HT1080 (cell line): Measurements from ENCODE around the gene NAP1L5. TPM values are rescaled to one million over a fixed set of nuclear protein-coding genes. Genes with fewer than 3 reads are reported as not detected.
A peak's percentile ranks its signal among the peaks of the same experiment; 100 is the strongest.

ENCODE experiments used
- DNase-seq: peaks from one replicate; pipeline ENCODE4 v3.0.0-alpha.2; 2015; ENCODE audit warnings: low read depth
- small RNA-seq: library from RNA; depleted of rRNA; stranded (forward); fragments of <200 nt; gene quantifications from one replicate; pipeline ENCODE3, GENCODE V24; 2014
- total RNA-seq: library from RNA; depleted of rRNA; stranded (reverse); fragments of >200 nt; shearing (Covaris generic); gene quantifications from 2 replicates; pipeline ENCODE4 v1.2.3, GENCODE V29; 2014; rRNA removed

NAP1L5 gene
- total RNA-seq, 1 experiment from 2014 or later, result 9.2 TPM

DNA sequence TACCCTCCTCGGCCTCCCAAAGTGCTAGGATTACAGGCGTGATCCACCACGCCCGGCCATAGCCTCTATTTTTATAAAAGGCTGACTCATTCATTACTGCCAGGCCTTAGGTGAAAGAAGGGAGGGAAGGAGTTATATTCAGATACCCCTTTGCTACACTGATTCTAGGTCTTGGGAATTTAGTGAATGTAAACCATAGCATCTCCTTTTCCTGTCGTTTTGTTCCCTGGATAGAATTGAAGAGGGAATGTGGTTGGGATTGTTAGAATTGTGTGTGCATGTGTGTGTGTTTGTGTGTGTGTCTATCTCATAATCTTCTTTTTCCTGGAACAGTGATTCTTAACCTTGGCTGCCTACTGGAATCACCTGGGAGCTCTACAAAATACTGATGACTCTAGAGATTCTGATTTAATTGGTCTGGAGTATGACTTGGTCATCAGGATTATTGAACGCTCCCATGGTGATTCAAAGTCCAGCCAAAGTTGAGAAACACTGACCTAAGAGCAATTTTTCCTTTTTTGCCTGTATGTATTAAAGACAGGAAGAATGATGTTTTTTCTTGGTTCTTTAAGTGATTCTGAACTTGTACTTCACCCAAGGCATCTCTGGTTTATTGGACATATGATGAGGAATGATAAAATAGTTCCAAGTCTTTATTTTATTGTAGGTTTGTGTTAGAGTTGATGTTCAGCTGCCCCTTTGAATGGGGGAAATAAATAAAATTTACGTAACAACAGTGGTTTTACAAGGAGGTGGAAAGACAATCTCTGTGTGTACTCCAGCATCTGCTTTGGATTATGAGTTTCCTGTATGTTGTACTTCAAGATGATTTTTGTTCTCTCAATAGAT is 37.0 kb downstream of the NAP1L5 start:
- peak; percentile 38 for DNase-seq

DNA sequence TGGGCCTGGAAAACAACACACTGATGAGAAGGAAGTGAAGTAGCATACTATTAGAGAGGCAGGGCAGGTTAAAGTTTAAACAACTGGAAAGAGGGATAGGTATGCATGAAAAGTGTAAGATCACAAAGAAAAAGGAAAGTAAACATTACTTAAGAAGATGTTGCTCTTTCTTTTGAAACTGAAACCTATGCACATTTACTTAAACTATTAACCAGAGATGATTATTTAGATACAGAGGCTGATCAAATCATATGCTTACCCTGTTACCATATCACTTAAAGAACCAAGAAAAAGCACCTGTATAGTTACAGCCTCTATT is 37.8 kb downstream of the NAP1L5 start:
- no peak for DNase-seq

DNA sequence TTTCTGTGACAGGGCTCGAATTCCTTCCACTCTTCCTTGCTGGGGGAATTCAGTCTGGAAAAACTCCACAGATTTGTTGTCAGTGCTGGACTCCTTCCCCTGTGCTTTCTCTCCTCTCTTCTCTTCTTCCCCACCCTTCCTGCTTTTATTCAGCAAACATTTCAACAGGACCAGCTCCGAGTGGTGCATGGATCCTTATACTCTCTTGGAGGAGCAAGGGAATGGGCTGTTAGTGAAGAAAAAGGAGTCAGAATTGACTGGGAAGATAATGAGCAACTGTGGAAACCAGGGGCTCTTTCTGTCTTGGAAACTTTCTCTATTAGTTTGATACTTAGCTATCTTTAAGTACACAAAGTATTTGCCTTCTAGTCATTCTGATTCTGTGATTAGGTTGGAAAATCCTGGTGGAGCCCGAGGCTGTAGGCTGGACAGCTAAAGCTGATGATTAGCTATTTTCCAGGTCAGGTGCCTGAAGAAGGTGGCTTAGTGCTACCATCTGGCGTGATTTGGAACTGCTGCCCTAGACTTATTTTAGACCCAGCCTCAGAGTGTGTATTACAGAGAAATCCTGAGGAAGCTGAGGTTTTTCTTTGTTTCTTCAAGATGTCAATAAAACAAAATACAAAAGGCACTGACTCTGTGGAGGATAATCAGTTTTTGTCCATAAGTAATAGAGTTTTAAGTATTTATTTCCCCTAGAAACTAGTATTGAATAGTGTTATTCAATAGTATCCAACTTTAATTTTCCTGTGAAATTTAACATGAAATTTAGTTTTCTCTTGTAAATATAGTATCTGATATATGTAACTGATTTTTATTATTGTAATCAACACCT is 38.4 kb downstream of the NAP1L5 start:
- DNase-seq, result peak; percentile 77

DNA sequence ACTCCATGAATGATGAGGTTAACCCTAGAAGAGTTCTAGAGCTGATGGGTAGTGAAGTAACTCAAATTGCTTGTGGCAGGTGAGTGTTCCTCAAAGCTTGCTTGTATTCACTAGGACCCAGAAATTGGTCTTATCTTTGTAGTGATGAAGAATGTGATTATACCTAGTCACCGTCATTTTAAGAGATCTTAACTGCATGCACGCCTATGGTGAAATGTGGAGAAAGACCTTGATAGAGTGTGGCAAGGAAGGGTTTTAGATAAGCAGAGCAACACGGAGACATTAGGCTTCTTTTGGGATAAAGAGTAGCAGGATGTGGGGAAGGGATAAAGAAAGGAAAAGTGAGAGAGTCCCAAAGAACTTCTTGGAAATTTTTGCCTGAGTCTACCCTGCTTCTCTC is 42.4 kb downstream of the NAP1L5 start:
- DNase-seq, result no peak

DNA sequence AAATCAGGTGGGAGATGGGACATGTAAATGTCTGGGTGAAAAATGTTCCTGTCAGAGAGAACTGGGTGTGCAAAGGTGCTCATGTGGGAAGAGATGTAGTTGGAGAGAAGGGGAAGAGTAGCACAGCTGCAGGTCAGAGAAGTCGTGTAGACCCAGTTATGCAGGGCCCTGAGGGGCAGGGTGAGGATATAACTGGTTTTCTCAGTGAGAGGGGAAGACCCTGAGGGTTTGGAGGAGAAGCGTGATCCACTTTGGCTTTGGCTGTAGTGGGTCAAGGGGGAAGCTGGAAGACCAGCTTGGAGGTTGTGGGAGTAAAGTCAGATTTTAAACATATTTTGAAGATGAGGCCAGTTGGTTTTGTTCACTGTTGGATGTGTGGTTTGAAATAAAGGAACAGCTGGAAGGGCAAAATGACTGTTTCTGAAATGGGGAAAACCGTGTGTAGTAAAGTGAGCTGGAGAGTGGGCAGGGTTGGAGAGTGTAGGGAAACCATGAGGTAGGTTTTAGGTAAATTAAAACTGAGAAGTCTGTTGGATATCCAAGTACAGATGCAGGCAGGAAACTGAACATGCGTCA is 44.2 kb downstream of the NAP1L5 start:
- DNase-seq, result no peak

DNA sequence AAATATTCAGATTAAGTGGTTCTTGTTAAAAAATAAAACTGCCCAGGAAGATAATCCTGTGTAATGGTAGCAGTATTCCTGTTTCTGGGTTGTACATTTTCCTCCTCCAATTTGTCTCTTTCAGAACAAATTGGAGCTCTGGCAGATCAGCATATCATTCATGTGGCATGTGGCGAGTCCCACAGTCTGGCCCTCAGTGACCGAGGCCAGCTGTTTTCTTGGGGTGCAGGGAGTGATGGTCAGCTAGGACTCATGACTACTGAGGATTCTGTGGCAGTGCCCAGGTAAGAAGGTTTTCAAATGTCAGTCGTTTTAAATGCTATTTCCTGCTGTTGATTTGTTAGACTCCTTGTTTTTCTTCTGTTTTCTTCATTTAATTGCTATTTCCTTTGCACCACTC is 47.9 kb downstream of the NAP1L5 start:
- no peak for DNase-seq

- no peak for DNase-seq
Observed at GRCh38 chr4:88646528-88647280, 50.9 kb downstream of the NAP1L5 start.

DNA sequence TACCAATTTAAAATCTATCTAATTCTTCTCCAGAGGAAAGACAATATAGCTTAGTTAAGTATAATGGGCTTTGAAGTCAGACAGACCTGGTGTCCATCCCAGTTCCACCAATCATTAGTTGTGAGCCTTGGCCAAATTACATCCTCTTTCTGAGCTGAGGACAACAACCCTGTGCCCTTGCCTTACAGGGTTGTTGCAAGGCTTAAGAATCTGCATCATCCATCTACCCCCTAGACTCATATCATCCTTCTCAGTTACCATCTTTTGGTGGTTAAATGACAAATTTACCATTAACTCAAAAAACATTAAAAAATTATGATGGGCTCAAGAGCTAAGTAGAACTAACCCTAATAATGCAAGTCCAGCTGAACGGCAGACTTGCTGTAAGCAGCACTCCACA is 51.6 kb downstream of the NAP1L5 start:
- DNase-seq, result no peak

Small RNA genes lying within 50 kb of the gene (small RNA-seq; reads per million reads assigned to genes)
- gene RF02115, result not detected
- 0.09 reads per million for gene RNU6-33P

Other genes with a start within 250 kb of the NAP1L5 start
- 0.20 and 0.95 TPM in 2 replicates for gene HERC5, start 240.7 kb downstream of the NAP1L5 start, total RNA-seq
- gene PYURF, start 174.1 kb downstream of the NAP1L5 start, total RNA-seq, result 136 and 171 TPM in 2 replicates
- gene HERC3, start 105.3 kb downstream of the NAP1L5 start, total RNA-seq, result 4.6 and 10.3 TPM in 2 replicates